Body of pancreas (tissue), 4 donors: Measurements from ENCODE around the gene CD34. TPM values are rescaled to one million over a fixed set of nuclear protein-coding genes. Genes with fewer than 3 reads are reported as not detected.

Experiments used
- ATAC-seq: fragments of 150-250 bp; one replicate; pipeline ENCODE4 v1.9.1; 2016
- DNase-seq, 4 donors: peaks; one replicate each; pipeline ENCODE4 v3.0.0-alpha.2; 2019
- H3K27ac ChIP-seq, 4 donors: fragments of 200-600 bp; sonication (generic); 1 replicate in 3 of 4; 2 replicates in 1 of 4; pipeline versions ENCODE4 v1.5.1 to v1.6.1; 2016 to 2019; ENCODE audit warnings: mild to moderate bottlenecking in 1 of 4, mixed read lengths in 1 of 4, moderate library complexity in 1 of 4
- H3K27me3 ChIP-seq, 2 donors: fragments of 200-600 bp; sonication (generic); one replicate each; pipeline ENCODE4 v1.6.0; 2016; ENCODE audit warnings: mild to moderate bottlenecking in 1 of 2
- H3K36me3 ChIP-seq, 2 donors: fragments of 200-600 bp; sonication (generic); replicated peaks in 1 of 2; 2 replicates each; pipeline ENCODE4 v1.5.1; 2016; ENCODE audit warnings: low read depth in 2 of 2; ENCODE audit not compliant: insufficient read depth in 1 of 2
- H3K4me1 ChIP-seq: fragments of 200-600 bp; sonication (generic); one replicate; pipeline ENCODE4 v1.6.0; 2016
- H3K4me3 ChIP-seq, 2 donors: fragments of 200-600 bp; sonication (generic); 1 replicate in 1 of 2; 2 replicates in 1 of 2; pipeline ENCODE4 v1.5.1; 2016 to 2019
- H3K9me3 ChIP-seq, 3 donors: fragments of 200-600 bp; sonication (generic); 1 replicate in 2 of 3; 2 replicates in 1 of 3; pipeline ENCODE4 v1.5.1; 2016
- POLR2A ChIP-seq, 3 donors: fragments of 450-650 bp; IDR thresholded peaks; one replicate each; pipeline ENCODE4 v1.6.1; 2016; ENCODE audit warnings: antibody characterized with exemption in 3 of 3, mild to moderate bottlenecking in 2 of 3
- WGBS, 2 donors: methylation state at CpG; one replicate each; pipeline ENCODE4 v1.1.5; 2017; 5-methylcytosine and 5-hydroxymethylcytosine counted together
- intact Hi-C: fragments of 100-400 bp; cut with DNase I; formaldehyde crosslinking; loops from one replicate; pipeline ENCODE4 v1.15.1; 2023
- total RNA-seq, 2 donors: library from RNA; depleted of rRNA; stranded (reverse); fragments of >200 nt; gene quantifications; one replicate each; pipeline ENCODE4 v1.1.0, GENCODE V29; 2016
- TF ChIP-seq, protein P1 (sequence below), 7 experiments: fragments of 450-650 bp in 4 of 7; fragments of 200-600 bp in 3 of 7; sonication (generic) in 3 of 7; IDR thresholded peaks; one replicate each; pipeline ENCODE4 v1.5.1; 2016 to 2019; ENCODE audit warnings: antibody characterized with exemption in 7 of 7

Gene CD34
- total RNA-seq, 2 donors from 2014 or later, result 11.5 to 14.8 TPM

GRCh38 chr1:207888652-207889051, 22.3 kb downstream of the CD34 start:
- ATAC-seq, result no peak
- WGBS, 2 donors, result 81% methylated on average over 5 of the region's 5 CpGs
- peak in 1 of 4 donors; percentile 32 for DNase-seq
- Histone ChIP-seq H3K4me1 (peaks cover 27% of the 10 kb centered on the region), H3K27me3 (no peaks in the 10 kb centered on the region), H3K9me3 (no peaks in the 10 kb centered on the region), H3K27ac (peak overlapping the region in 2 of 4 donors; percentile 9 to 80), H3K36me3 (no peaks in the 10 kb centered on the region), H3K4me3 (no peak overlapping the region)
- intact Hi-C loops, result loop anchor here (5.0 kb wide), 1 partner anchor 69 kb away; no protein-coding TSS in a partner anchor
- TF ChIP-seq POLR2A (IDR thresholded peaks at IDR 0.05), result no peak
- TF ChIP-seq, protein P1, sequence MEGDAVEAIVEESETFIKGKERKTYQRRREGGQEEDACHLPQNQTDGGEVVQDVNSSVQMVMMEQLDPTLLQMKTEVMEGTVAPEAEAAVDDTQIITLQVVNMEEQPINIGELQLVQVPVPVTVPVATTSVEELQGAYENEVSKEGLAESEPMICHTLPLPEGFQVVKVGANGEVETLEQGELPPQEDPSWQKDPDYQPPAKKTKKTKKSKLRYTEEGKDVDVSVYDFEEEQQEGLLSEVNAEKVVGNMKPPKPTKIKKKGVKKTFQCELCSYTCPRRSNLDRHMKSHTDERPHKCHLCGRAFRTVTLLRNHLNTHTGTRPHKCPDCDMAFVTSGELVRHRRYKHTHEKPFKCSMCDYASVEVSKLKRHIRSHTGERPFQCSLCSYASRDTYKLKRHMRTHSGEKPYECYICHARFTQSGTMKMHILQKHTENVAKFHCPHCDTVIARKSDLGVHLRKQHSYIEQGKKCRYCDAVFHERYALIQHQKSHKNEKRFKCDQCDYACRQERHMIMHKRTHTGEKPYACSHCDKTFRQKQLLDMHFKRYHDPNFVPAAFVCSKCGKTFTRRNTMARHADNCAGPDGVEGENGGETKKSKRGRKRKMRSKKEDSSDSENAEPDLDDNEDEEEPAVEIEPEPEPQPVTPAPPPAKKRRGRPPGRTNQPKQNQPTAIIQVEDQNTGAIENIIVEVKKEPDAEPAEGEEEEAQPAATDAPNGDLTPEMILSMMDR (IDR thresholded peaks at IDR 0.05), result no peak

DNA sequence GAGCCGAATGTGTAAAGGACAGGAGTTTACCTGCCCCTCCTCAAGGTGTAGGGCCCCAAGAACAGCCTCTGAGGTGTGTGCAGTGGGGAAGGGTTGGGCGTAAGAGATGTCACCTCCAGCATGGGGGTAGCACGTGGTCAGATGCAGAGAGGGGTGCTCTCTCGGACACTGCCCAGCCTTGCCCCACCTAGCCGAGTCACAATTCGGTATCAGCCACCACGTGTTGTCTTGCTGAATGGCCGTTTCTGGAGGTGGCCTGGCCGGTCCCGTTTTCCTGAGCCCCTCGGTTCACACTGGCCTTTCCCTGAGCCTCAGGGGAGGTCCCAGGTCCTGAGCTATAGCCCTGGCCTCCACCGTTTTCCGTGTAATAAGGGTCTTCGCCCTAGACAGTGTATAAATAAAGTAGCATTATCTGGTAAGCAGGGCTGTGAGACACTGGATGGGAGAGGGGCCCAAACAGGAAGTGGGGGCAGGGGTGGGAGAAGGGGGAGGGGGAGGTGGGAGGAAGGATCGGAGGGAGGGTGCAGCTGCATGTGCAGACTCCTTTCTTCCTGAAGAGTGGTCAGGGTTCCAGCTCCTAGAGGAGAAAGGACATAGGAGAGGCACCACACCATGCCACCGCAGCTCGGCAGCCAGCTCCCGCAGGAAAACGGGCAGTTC, 23.3 kb downstream of the CD34 start:
- Histone ChIP-seq H3K36me3 (no peaks in the 10 kb centered on the region), H3K4me1 (peaks cover 27% of the 10 kb centered on the region), H3K9me3 (no peaks in the 10 kb centered on the region), H3K27me3 (no peaks in the 10 kb centered on the region), H3K4me3 (no peak overlapping the region), H3K27ac (no peak overlapping the region)
- no peak for DNase-seq
- ATAC-seq, result no peak
- 76 to 86% methylated on average over 9 to 19 of the region's 19 CpGs for WGBS, 2 donors
- TF ChIP-seq, protein P1 (IDR thresholded peaks at IDR 0.05), result no peak
- TF ChIP-seq POLR2A (IDR thresholded peaks at IDR 0.05), result no peak
- intact Hi-C loops, result loop anchor here (5.0 kb wide), 1 partner anchor 70 kb away; no protein-coding TSS in a partner anchor

DNA sequence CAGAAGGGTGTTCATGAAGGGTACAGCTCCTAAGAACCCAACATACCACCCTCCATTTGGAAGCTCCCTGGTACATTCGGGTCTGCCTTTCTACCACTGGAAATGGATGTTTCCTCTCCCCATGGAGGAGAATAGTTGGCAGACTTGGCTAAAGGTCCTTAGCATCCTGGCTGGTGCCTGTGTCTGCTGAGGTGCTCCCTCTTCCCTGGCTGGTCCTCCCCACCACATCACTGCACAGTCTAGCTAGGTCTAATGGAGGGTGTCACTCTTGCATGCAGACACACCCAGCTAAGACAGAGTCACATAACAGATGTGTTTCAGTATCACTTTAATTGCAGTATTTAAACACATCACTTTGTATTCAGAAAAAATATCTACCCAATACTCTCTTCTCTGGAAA, 24.7 kb downstream of the CD34 start:
- H3K27ac ChIP-seq, result no peak overlapping the region
- H3K4me1 ChIP-seq, result peaks cover 27% of the 10 kb centered on the region
- no peaks in the 10 kb centered on the region for H3K9me3 ChIP-seq
- intact Hi-C loops, result loop anchor here (5.0 kb wide), 1 partner anchor 71 kb away; no protein-coding TSS in a partner anchor
- 67 to 75% methylated on average over 1 of the region's 1 CpG for WGBS, 2 donors
- DNase-seq (no peak), ATAC-seq (no peak)
- H3K36me3 ChIP-seq, result no peaks in the 10 kb centered on the region
- no peak overlapping the region for H3K4me3 ChIP-seq
- no peaks in the 10 kb centered on the region for H3K27me3 ChIP-seq
- no peak for TF ChIP-seq POLR2A (IDR thresholded peaks at IDR 0.05)
- TF ChIP-seq, protein P1 (IDR thresholded peaks at IDR 0.05), result no peak

GRCh38 chr1:207885129-207886032, 25.5 kb downstream of the CD34 start:
- Histone ChIP-seq H3K9me3 (no peaks in the 10 kb centered on the region), H3K4me1 (peaks cover 19% of the 10 kb centered on the region), H3K27ac (no peak overlapping the region), H3K4me3 (no peak overlapping the region), H3K36me3 (no peaks in the 10 kb centered on the region), H3K27me3 (no peaks in the 10 kb centered on the region)
- intact Hi-C loops, result loop anchor here (5.0 kb wide), 1 partner anchor 72 kb away; no protein-coding TSS in a partner anchor
- DNase-seq, result peak; percentile 88 to 91 (median 88)
- 19 to 23% methylated on average over 9 of the region's 9 CpGs for WGBS, 2 donors
- TF ChIP-seq, protein P1 (IDR thresholded peaks at IDR 0.05), result peak; percentile 93 to 98 (median 95)
- no peak for TF ChIP-seq POLR2A (IDR thresholded peaks at IDR 0.05)
- ATAC-seq, result peak; percentile 94
